ENCODE measurements around the gene BORCS5.

BORCS5 gene

GRCh38 chr12:12518464-12518845 is 161.6 kb downstream of the BORCS5 start:
- DNase-seq (ENCODE audit: low read depth) = no peak

- no peak for DNase-seq (ENCODE audit: low read depth)
These were observed 162.0 kb downstream of the BORCS5 start for GRCh38 chr12:12518919-12519318.

Measured in GM04503 (cell line).